Measurements from ENCODE around the gene ADGRG7. TPM values are rescaled to one million over a fixed set of nuclear protein-coding genes. Genes with fewer than 3 reads are reported as not detected.
"Not testable (repeated sequence)": the region's sequence is repeated elsewhere in the genome, so short reads cannot be mapped to it uniquely, and the experiment has no call there.

ADGRG7 gene
- total RNA-seq, 6 donors from 2014 or later = not detected

DNA sequence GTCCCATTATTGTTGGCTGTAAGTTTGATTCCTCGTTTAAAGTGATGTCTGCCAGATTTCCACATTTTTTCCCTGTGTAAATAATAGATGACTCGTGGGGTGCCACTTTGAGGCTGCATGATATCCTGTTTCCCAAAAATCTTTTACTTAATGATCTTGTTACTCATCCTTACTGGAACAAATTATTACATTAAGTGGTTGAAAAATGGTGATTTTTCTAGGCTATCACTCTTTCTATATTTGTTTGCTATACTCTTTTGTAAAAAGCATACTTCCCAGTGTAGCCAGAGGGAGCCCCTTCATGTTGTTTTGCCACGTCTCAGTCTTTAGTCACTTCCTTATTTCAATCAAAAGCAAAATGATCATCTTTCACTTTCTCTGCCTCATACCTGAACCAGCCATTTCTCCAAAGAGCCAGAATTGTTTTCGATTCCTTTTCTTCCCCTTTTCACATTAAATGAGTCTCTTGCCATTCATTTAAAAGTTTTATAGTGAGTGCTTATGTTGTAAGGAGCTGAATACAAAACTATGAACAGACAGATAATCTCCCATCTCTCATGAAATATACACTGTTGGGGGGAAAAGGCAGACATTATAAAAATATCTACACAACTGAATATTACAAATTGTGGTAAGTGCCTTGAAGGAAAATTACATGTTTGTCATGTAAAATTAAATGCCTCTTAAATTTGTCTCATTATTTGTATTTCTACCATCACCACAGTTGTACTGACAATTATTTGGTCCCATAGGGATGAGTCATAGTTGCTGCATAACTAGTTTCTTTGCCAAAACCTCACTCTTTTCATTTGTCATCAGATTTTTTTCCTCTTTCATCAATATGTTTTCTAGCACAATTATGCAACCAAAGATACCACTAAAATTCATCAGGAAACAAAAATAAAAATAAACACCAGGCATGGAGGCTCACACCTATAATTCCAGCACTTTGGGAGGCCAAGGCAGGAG lies 41.5 kb downstream of the ADGRG7 start:
- Histone ChIP-seq H3K36me3 (no peaks in the 10 kb centered on the region), H3K27me3 (no peaks in the 10 kb centered on the region), H3K27ac (no peak overlapping the region), H3K9me3 (no peaks in the 10 kb centered on the region), H3K4me3 (no peak overlapping the region), H3K4me1 (peaks cover 0 to 3% (median 0%) of the 10 kb centered on the region in 4 donors)
- ATAC-seq (ENCODE audit: low FRiP score in 2 of 2) = peak in 1 of 2 donors; percentile 79
- no peak for TF ChIP-seq POLR2AphosphoS5 (IDR thresholded peaks at IDR 0.05)
- TF ChIP-seq EP300 (IDR thresholded peaks at IDR 0.05) = no peak
- TF ChIP-seq, protein P1, sequence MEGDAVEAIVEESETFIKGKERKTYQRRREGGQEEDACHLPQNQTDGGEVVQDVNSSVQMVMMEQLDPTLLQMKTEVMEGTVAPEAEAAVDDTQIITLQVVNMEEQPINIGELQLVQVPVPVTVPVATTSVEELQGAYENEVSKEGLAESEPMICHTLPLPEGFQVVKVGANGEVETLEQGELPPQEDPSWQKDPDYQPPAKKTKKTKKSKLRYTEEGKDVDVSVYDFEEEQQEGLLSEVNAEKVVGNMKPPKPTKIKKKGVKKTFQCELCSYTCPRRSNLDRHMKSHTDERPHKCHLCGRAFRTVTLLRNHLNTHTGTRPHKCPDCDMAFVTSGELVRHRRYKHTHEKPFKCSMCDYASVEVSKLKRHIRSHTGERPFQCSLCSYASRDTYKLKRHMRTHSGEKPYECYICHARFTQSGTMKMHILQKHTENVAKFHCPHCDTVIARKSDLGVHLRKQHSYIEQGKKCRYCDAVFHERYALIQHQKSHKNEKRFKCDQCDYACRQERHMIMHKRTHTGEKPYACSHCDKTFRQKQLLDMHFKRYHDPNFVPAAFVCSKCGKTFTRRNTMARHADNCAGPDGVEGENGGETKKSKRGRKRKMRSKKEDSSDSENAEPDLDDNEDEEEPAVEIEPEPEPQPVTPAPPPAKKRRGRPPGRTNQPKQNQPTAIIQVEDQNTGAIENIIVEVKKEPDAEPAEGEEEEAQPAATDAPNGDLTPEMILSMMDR (IDR thresholded peaks at IDR 0.05) = no peak
- no peak for TF ChIP-seq POLR2A (IDR thresholded peaks at IDR 0.05)
- 22 to 30% methylated on average over 4 of the region's 4 CpGs for WGBS, 2 donors
- no peak for DNase-seq

DNA sequence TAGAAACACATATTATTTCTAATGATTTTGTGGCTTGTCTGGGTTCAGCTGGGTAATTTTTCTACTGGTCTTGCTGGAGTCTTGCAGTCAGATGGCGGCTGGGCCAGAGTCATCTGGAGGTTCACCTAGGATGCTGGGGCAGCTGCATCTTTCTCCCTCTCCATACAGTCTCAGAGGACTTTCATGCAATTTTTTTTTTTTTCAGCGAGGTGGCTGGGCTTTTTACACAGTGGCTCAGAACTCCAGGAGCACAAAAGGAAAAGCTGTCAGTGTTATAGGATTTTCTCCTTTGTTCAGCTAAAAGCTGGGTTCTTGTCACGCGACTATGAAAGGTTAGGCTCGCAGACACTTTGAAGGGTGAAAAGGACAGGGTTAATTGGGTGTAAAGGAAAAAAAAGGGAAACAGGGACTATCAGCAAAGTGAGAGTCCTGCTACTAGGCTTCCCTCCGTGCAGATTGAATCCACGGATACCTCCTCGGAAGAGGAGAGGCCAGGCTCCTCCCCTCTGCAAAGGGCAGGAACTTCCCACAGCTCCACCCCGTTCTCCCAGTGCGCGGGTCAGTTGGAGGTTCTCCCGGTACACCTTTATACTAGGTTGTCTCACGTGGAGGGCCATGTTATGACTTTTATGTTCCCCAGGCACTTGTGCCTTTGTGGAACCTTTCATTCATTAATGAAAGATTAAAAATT lies 44.3 kb downstream of the ADGRG7 start:
- H3K4me3 ChIP-seq = no peak overlapping the region
- H3K27ac ChIP-seq = no peak overlapping the region
- no peak for TF ChIP-seq POLR2AphosphoS5 (IDR thresholded peaks at IDR 0.05)
- no peak for TF ChIP-seq POLR2A (IDR thresholded peaks at IDR 0.05)
- no peak for TF ChIP-seq EP300 (IDR thresholded peaks at IDR 0.05)
- TF ChIP-seq, protein P1 (IDR thresholded peaks at IDR 0.05) = no peak
- peaks cover 0 to 3% (median 0%) of the 10 kb centered on the region in 4 donors for H3K4me1 ChIP-seq
- no peaks in the 10 kb centered on the region for H3K36me3 ChIP-seq
- WGBS, 2 donors = 74 to 77% methylated on average over 13 of the region's 13 CpGs
- H3K27me3 ChIP-seq = no peaks in the 10 kb centered on the region
- ATAC-seq (ENCODE audit: low FRiP score in 2 of 2) (no peak), DNase-seq (no peak)
- no peaks in the 10 kb centered on the region for H3K9me3 ChIP-seq

GRCh38 chr3:100656945-100657344 lies 47.5 kb downstream of the ADGRG7 start:
- H3K4me3 ChIP-seq = no peak overlapping the region
- ATAC-seq (ENCODE audit: low FRiP score in 2 of 2) (no peak), DNase-seq (no peak)
- no peaks in the 10 kb centered on the region for H3K27me3 ChIP-seq
- no peaks in the 10 kb centered on the region for H3K36me3 ChIP-seq
- TF ChIP-seq POLR2A (IDR thresholded peaks at IDR 0.05) = no peak
- no peak for TF ChIP-seq POLR2AphosphoS5 (IDR thresholded peaks at IDR 0.05)
- no peak for TF ChIP-seq EP300 (IDR thresholded peaks at IDR 0.05)
- TF ChIP-seq, protein P1 (IDR thresholded peaks at IDR 0.05) = no peak
- 53 to 78% methylated on average over 2 of the region's 2 CpGs for WGBS, 2 donors
- H3K27ac ChIP-seq = no peak overlapping the region
- no peaks in the 10 kb centered on the region for H3K9me3 ChIP-seq
- no peaks in the 10 kb centered on the region for H3K4me1 ChIP-seq

GRCh38 chr3:100661294-100661693 lies 51.9 kb downstream of the ADGRG7 start:
- not testable (repeated sequence) for H3K36me3 ChIP-seq

GRCh38 chr3:100662113-100662823 lies 52.9 kb downstream of the ADGRG7 start:
- Histone ChIP-seq H3K9me3 (no peaks in the 10 kb centered on the region), H3K4me1 (no peaks in the 10 kb centered on the region), H3K4me3 (no peak overlapping the region), H3K36me3 (no peaks in the 10 kb centered on the region), H3K27ac (no peak overlapping the region), H3K27me3 (no peaks in the 10 kb centered on the region)
- TF ChIP-seq EP300 (IDR thresholded peaks at IDR 0.05) = no peak
- TF ChIP-seq POLR2AphosphoS5 (IDR thresholded peaks at IDR 0.05) = no peak
- TF ChIP-seq, protein P1 (IDR thresholded peaks at IDR 0.05) = no peak
- TF ChIP-seq POLR2A (IDR thresholded peaks at IDR 0.05) = no peak
- no peak for ATAC-seq (ENCODE audit: low FRiP score in 2 of 2)
- WGBS, 2 donors = 67 to 71% methylated on average over 2 of the region's 2 CpGs
- DNase-seq = no peak

More at GRCh38 chr3:100661294-100661693, 51.9 kb downstream of the ADGRG7 start:
- DNase-seq; H3K27ac ChIP-seq; H3K9me3 ChIP-seq; H3K4me1 ChIP-seq; ATAC-seq (ENCODE audit: low FRiP score in 2 of 2); H3K27me3 ChIP-seq; H3K4me3 ChIP-seq: not testable (repeated sequence)
